Inflammatory macrophage treated with lipopolysaccharide for 4 hours (primary cell): ENCODE data around the gene TSR3.

Source experiments
- DNase-seq: peaks from one replicate; pipeline ENCODE4 v3.0.0-alpha.2; 2020

The TSR3 gene

DNA sequence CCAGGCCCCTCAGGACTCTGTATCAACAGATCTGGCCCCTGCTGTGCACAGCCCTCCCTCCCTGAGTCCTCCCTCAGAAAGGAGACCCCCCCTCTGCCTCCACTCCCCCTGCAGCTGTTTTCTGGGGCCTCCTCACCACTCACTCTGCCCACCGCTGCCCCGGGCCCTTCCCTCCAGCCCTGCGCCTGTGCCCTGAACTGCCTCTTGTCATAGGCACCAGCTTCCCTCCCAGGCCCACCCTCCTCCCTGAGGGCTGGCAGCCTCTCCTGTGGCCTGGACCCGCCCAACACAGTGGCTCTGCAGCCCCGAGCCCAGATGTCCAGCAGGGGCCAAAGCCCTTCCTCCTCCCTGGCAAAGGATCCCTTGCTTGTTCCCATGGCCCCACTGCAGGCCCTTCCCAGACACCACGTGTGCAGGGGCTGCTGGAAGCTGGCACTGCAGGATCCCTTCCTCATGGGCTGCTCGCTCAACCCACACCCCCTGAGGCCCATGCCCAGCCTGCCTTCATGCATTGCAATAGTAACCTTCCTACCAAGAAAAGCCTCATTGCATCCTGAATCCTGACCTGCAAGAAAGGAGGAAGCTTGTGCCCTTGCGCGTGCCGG lies 25.8 kb upstream of the TSR3 start:
- no peak for DNase-seq

GRCh38 chr16:1375741-1376410 lies 24.2 kb upstream of the TSR3 start:
- no peak for DNase-seq

DNA sequence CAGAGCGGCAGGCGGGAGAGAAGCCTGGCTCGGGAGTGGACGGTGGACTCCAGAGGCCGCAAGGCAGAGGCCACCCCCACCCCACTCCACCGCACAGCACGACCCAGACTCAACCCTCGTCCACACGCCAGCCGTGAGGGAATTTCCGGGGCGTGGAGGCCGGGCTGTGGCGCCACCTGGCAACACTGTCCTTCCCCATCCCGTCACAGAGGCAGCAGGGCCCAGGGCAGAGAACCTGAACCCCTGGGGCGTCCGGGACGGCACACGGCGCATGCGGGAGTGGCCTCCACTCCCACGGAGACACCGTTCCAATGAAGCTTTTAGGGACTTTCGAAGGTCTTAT lies 23.6 kb upstream of the TSR3 start:
- DNase-seq: no peak

DNA sequence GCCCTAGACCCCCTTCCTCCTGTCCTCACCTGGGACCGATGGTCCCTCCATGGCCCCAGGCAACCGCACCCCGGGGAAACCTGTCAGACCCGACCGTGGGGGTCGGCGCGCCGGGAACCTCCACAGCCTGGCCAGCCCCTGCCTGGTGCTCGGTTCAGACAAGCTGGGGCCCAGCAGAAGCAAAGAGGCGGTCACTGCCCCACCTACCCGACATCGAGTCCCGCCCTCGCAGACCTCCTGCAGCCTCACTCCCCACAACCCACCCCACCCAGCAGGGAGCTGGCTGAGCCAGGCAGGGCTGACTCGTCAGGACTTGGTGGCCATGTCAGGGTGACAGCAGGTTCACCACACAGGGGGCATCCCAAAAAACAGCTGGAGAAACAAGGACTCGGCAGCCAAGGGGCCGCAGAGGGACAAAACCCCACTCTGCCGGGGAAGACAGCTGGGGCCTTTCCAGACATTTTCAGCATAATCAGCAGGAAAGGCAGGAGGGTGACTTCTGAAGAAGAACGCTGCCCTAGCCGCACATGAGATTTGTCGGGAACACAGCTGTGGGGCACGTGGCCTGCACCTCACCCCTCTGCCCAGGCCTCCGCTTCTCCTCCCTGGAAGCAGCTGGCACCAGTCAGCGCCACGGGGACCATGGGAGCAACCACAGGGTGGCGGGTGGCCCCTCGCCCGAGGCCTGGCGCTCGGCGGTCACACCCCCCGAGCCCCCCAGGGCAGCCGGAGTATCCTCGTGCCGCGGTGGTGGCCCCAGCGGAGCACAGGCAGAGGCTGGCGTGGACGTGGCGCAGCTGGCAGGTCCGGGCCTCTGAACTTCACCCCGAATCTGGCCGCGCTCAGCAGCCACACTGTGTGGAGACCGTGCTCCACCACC lies 23.0 kb upstream of the TSR3 start:
- no peak for DNase-seq

DNA sequence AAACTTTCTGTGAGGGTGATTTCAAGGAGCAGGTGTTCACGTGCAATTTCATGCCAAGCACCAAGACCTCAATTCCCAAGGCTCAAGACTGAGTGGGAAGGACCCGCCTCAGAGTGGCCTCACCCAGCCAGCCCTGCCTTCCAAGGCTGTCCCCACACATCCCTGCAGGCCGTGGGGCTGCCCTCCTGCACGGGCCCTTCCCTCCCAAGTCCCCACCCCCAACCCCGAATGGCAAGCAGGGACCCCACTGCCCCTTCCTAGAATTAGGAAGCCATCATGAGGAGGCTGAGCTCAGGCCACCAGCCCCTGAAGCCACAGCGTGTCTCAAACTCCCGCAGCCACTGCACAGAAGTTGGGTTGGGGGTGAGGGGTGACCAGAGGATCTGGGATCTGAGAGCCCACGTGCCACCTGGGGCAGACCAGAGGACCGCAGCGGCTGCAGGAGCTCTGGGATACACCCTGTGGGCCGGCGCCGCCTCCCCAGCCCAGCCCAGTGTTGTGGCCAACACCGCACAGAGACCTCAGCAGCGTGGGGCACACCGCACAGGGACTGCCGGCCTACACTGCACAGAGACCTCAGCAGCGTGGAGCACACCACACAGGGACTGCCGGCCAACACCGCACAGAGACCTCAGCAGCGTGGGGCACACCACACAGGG lies 20.7 kb upstream of the TSR3 start:
- DNase-seq: no peak

- no peak for DNase-seq
Measured at GRCh38 chr16:1371054-1371978, 19.6 kb upstream of the TSR3 start.

DNA sequence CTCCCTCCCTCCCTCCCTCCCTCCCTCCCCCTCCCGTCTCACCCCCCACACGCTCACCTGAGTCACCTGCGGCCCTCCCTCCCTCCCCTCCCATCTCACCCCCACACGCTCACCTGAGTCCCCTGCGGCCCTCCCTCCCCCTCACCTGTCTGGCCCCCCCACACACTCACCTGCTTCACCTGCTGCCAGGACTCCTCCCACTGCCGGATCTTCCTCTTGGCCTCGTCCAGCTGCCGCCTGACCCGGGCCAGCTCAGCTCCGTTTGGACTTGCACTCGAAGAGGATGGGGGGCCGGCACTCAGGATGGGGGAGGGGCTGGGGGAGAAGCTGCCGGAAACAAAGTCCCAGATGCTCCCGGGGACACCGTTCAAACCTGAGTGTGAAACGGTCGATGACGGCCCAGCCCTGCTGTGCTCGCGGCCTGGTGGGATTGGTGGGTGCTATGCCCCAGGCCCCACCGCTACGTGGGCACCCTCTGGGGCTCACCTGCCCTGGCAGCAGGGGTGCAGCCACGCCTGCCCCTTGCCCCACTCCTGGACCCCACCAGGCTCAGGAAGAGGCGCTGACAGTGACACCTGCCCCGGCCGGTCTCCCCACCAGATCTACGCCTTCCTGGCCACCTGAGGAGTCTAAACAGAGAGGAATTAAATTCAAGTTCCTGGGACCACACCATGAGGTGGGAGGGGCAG lies 16.0 kb upstream of the TSR3 start:
- no peak for DNase-seq

GRCh38 chr16:1366712-1367299 lies 15.1 kb upstream of the TSR3 start:
- DNase-seq: no peak

- DNase-seq: no peak
Measured at GRCh38 chr16:1366060-1366711, 14.5 kb upstream of the TSR3 start.

DNA sequence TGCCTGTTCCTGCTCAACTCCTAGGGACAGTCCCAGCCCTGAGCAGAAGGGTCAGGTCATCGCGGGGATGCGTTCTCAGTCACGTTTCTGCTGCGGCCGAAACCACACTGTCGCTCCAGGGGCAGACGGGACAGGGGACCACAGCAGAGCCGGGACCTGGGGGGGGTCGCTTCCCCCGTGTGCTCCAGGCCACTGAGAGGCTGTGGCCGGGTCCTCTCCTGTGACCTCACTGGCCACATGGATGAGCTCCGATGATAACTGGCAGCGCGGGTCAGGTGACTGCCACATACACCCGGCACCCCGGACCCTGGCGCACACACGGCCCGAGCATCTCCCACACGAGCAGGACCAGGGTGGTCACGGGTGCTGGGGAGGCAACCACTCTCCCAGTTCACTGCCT lies 12.8 kb upstream of the TSR3 start:
- no peak for DNase-seq

GRCh38 chr16:1363501-1364041 lies 11.9 kb upstream of the TSR3 start:
- DNase-seq: peak; percentile 54

DNA sequence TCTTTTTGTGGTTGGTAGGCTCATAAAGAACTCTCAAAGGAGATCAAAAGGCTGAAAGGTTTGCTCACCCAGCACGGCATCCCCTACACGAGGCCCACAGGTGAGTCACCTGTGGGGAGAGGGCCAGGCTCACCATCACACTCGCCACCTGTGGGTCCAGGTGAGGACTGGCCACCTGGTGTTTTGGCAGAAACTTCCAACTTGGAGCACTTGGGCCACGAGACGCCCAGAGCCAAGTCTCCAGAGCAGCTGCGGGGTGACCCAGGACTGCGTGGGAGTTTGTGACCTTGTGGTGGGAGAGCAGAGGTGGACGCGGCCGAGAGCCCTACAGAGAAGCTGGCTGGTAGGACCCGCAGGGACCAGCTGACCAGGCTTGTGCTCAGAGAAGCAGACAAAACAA lies 11.1 kb upstream of the TSR3 start:
- no peak for DNase-seq

- no peak for DNase-seq
Measured at GRCh38 chr16:1361685-1362360, 10.1 kb upstream of the TSR3 start.

DNA sequence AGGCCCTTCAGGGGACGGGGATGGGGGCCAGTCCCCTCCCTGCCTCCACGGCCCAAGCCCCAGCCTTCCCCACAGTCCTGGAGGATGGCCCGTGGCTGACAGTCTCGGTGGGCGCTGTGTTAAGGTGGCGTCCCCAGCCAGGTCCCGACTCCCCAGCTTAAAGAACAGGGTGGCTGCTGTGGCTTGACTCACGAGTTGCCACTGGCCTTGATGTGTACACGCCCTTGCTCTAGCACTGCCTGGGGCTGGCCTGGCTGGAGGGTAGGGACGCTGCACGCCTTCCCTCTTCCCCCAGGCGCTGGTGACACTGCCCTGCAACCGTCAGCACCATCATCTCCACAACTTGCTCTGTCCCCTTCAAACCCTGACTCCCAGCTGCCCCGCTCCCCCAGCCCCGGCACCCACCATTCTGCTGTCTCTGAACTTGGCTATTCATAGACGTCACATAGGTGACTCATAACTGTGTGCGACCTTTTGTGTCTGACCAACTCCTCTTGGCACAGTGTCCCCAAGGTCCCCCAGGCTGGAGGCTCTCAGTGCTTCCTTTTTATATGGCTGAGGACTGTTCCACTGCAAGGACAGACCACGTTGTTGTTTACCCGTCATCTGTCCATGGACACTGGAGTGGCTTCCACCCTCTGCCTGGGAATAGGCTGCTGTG lies 6.4 kb upstream of the TSR3 start:
- DNase-seq: peak; percentile 28

DNA sequence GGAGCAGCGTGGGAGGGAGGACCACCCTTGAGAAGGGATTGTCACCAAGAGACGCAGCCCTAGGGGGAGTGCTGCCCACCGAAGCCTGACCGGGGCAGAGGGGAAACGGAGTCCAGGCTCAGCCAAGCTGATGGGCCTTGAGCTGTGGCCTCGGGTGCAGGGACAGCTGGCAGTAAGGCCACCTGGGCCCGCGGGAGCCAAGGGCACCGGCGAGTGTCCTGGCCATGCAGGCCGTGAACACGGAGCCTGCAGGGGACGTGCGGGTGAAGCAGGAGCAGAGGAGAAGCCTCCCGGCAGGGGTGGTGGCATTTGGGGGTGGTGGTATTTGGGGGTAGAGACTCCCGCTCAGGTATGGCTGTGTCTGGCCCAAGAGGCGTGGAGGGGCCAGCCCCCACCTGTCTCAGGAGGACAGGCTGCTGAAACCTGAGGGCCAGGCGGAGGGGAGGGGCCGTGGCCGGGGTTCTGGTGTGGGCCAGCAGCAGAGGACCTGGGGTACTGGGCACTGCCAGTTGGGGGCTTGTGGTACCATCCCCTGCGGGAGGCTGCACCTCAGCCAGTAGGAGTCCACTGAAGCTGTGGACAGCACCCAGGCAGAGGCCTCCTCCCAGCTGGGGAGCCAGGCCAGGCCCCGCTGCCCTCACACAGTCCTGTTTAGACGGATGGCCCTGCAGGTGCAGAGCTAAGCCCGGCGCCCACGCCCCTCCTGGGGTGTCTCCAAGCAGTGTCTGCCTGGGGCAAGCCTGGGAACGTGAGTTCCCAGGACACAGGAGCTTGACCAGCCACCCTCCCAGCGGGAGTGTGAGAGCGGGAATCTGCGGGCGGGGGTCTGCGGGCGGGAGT lies 4.6 kb upstream of the TSR3 start:
- DNase-seq: no peak

GRCh38 chr16:1355591-1355990 lies 3.9 kb upstream of the TSR3 start:
- no peak for DNase-seq

GRCh38 chr16:1354815-1355540 lies 3.3 kb upstream of the TSR3 start:
- no peak for DNase-seq

- DNase-seq: no peak
Measured at GRCh38 chr16:1351215-1351581, 480 bp downstream of the TSR3 start.
